Kidney (tissue), 14 donors: Measurements from ENCODE around the gene XPNPEP2. TPM values are rescaled to one million over a fixed set of nuclear protein-coding genes. Genes with fewer than 3 reads are reported as not detected.

Experiments
- DNase-seq, 5 donors: peaks; one replicate each; pipeline ENCODE4 v3.0.0-alpha.2; 2013 to 2020
- FAIRE-seq: peaks from 2 replicates; lab custom pipeline; 2012; peaks lifted over from hg19 to GRCh38; lab: Jason Lieb, UNC
- H3K27ac ChIP-seq, 2 donors: one replicate each; pipeline ENCODE4 v1.7.0; 2013; ENCODE audit warnings: low read depth in 2 of 2, low read length in 2 of 2, inconsistent platforms in 1 of 2
- H3K27me3 ChIP-seq: one replicate; pipeline ENCODE4 v1.7.1; 2013; ENCODE audit warnings: low read length, inconsistent platforms; ENCODE audit not compliant: control insufficient read depth, insufficient read depth
- H3K36me3 ChIP-seq, 3 donors: one replicate each; pipeline versions ENCODE4 v1.7.0 to v1.7.1; 2013; ENCODE audit warnings: low read length in 3 of 3, control low read depth in 1 of 3, inconsistent platforms in 1 of 3; ENCODE audit not compliant: insufficient read depth in 3 of 3, control insufficient read depth in 2 of 3
- H3K4me1 ChIP-seq, 3 donors: one replicate each; pipeline versions ENCODE4 v1.7.0 to v1.7.1; 2013; ENCODE audit warnings: low read length in 3 of 3, inconsistent platforms in 1 of 3, low read depth in 1 of 3; ENCODE audit not compliant: control insufficient read depth in 2 of 3, insufficient read depth in 2 of 3
- H3K4me3 ChIP-seq, 3 donors: one replicate each; pipeline versions ENCODE4 v1.7.0 to v1.8.1; 2013; ENCODE audit warnings: low read length in 3 of 3, control low read depth in 1 of 3, inconsistent platforms in 1 of 3
- H3K9ac ChIP-seq, 3 donors: one replicate each; pipeline versions ENCODE4 v1.7.0 to v1.7.1; 2013; ENCODE audit warnings: low read length in 3 of 3, control low read depth in 1 of 3, inconsistent platforms in 1 of 3
- H3K9me3 ChIP-seq, 3 donors: one replicate each; pipeline versions ENCODE4 v1.7.0 to v1.7.1; 2013; ENCODE audit warnings: low read length in 3 of 3, control low read depth in 1 of 3, inconsistent platforms in 1 of 3; ENCODE audit not compliant: control insufficient read depth in 2 of 3, insufficient read depth in 1 of 3
- CTCF ChIP-seq: IDR thresholded peaks from 3 replicates; pipeline ENCODE4 v1.5.1; 2012; ENCODE audit warnings: mild to moderate bottlenecking, moderate library complexity, borderline replicate concordance; ENCODE audit not compliant: insufficient read depth; ENCODE audit errors: extremely low read depth
- intact Hi-C: fragments of 100-400 bp; cut with DNase I; formaldehyde crosslinking; loops from one replicate; pipeline ENCODE4 v1.11.1; 2022
- polyA plus RNA-seq: library from polyadenylated mRNA; stranded (reverse); fragments of 350-450 nt; fragmentation: Illumina TruSeq; extraction: RNeasy Lipid Tissue Mini Kit (QIAGEN cat#74804); gene quantifications from one replicate; pipeline ENCODE4 v1.2.3, GENCODE V29; 2014; ENCODE audit warnings: low read depth, low replicate concordance; ENCODE audit not compliant: insufficient read depth
- total RNA-seq: library from RNA; stranded (reverse); fragmentation: NEBNext Ultra II Directional; extraction: Animal tissue kit (Norgen Biotek cat#: 25700); gene quantifications from one replicate; pipeline ENCODE4 v1.2.1, GENCODE V29; 2021
- donor health status: control.
- donor health status: control.
- donor health status: control.
- donor health status: control.
- donor health status: control.
- donor health status: DM: yes; HTN: yes; CAD: no.
- donor health status: Normal renal cell carcinoma (clear cell type).

Gene XPNPEP2
- total and polyA plus RNA-seq, 2 donors from 2014 or later = 2.0 to 78.6 TPM

GRCh38 chrX:129705988-129706387, 32.8 kb upstream of the XPNPEP2 start:
- H3K9ac ChIP-seq = no peak overlapping the region
- peaks cover 0 to 5% (median 0%) of the 10 kb centered on the region in 3 donors for H3K4me1 ChIP-seq
- H3K27me3 ChIP-seq = no peaks in the 10 kb centered on the region
- H3K9me3 ChIP-seq = no peaks in the 10 kb centered on the region
- TF ChIP-seq CTCF = no peak
- no peak overlapping the region for H3K4me3 ChIP-seq
- H3K27ac ChIP-seq = no peak overlapping the region
- FAIRE-seq (no peak), DNase-seq (no peak)
- intact Hi-C loops = no loop called here
- no peaks in the 10 kb centered on the region for H3K36me3 ChIP-seq

- intact Hi-C loops = no loop called here
- DNase-seq (no peak), FAIRE-seq (no peak)
- H3K4me1 ChIP-seq = peaks cover 0 to 5% (median 0%) of the 10 kb centered on the region in 3 donors
- H3K9ac ChIP-seq = no peak overlapping the region
- H3K9me3 ChIP-seq = no peaks in the 10 kb centered on the region
- H3K4me3 ChIP-seq = no peak overlapping the region
- no peaks in the 10 kb centered on the region for H3K36me3 ChIP-seq
- no peak for TF ChIP-seq CTCF
- H3K27me3 ChIP-seq = no peaks in the 10 kb centered on the region
- H3K27ac ChIP-seq = no peak overlapping the region
Measured at GRCh38 chrX:129706400-129707072, 32.2 kb upstream of the XPNPEP2 start.

- Histone ChIP-seq H3K27ac (no peak overlapping the region), H3K4me3 (no peak overlapping the region), H3K9ac (no peak overlapping the region), H3K36me3 (no peaks in the 10 kb centered on the region), H3K9me3 (no peaks in the 10 kb centered on the region), H3K4me1 (no peaks in the 10 kb centered on the region), H3K27me3 (no peaks in the 10 kb centered on the region)
- intact Hi-C loops = no loop called here
- FAIRE-seq (no peak), DNase-seq (no peak)
- no peak for TF ChIP-seq CTCF
Measured at GRCh38 chrX:129714581-129714980, 24.2 kb upstream of the XPNPEP2 start.

- FAIRE-seq (no peak), DNase-seq (no peak)
- H3K27ac ChIP-seq = no peak overlapping the region
- no peaks in the 10 kb centered on the region for H3K4me1 ChIP-seq
- no peaks in the 10 kb centered on the region for H3K9me3 ChIP-seq
- H3K27me3 ChIP-seq = no peaks in the 10 kb centered on the region
- intact Hi-C loops = no loop called here
- no peak for TF ChIP-seq CTCF
- no peak overlapping the region for H3K4me3 ChIP-seq
- no peaks in the 10 kb centered on the region for H3K36me3 ChIP-seq
- no peak overlapping the region for H3K9ac ChIP-seq
Measured at GRCh38 chrX:129716507-129716906, 22.3 kb upstream of the XPNPEP2 start.
